Measurements from ENCODE around the gene ABLIM1. TPM values are rescaled to one million over a fixed set of nuclear protein-coding genes. Genes with fewer than 3 reads are reported as not detected.

The ABLIM1 gene
- total RNA-seq, 4 donors from 2014 or later: 83.1 to 145 (median 120) TPM

DNA sequence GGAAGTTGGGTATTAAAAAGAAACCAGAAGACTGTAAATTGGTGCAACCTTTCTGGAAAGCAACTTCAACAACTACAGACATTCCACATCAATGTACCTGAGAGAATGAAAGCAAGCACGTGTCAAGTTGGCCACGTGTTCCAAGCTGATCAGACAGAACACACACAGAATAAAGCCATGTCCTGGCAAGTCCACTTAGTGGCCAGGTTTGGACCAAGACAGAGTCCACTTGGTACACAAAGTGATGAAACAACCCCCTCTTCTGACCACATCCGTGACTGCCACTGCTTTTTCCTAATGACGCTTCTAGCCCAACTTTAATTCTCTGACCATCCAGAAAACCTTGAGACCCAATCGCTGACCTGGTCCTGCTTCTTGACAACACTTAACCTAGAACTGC is 109.4 kb downstream of the ABLIM1 start:
- DNase-seq (ENCODE audit: extremely low spot score): no peak
- Histone ChIP-seq H3K27me3 (no peaks in the 10 kb centered on the region), H3K4me1 (peaks cover 23 to 46% (median 26%) of the 10 kb centered on the region in 4 donors), H3K9me3 (no peaks in the 10 kb centered on the region), H3K36me3 (peaks cover 0 to 34% (median 17%) of the 10 kb centered on the region in 4 donors), H3K27ac (replicated peaks in 1 of 4) (no peak overlapping the region), H3K4me3 (no peak overlapping the region)
- WGBS: 61% methylated on average over 5 of the region's 5 CpGs
- intact Hi-C loops (cut with DNase I): loop anchor here (1.0 kb wide), 1 partner anchor 77 kb away; no protein-coding TSS in a partner anchor
- TF ChIP-seq POLR2AphosphoS5 (IDR thresholded peaks at IDR 0.05) (no peak), EP300 (IDR thresholded peaks at IDR 0.05) (no peak), POLR2A (IDR thresholded peaks at IDR 0.05; ENCODE audit: low read depth) (no peak)
- TF ChIP-seq, protein P1, sequence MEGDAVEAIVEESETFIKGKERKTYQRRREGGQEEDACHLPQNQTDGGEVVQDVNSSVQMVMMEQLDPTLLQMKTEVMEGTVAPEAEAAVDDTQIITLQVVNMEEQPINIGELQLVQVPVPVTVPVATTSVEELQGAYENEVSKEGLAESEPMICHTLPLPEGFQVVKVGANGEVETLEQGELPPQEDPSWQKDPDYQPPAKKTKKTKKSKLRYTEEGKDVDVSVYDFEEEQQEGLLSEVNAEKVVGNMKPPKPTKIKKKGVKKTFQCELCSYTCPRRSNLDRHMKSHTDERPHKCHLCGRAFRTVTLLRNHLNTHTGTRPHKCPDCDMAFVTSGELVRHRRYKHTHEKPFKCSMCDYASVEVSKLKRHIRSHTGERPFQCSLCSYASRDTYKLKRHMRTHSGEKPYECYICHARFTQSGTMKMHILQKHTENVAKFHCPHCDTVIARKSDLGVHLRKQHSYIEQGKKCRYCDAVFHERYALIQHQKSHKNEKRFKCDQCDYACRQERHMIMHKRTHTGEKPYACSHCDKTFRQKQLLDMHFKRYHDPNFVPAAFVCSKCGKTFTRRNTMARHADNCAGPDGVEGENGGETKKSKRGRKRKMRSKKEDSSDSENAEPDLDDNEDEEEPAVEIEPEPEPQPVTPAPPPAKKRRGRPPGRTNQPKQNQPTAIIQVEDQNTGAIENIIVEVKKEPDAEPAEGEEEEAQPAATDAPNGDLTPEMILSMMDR (IDR thresholded peaks at IDR 0.05): peak; percentile 55 to 63 (median 55)

DNA sequence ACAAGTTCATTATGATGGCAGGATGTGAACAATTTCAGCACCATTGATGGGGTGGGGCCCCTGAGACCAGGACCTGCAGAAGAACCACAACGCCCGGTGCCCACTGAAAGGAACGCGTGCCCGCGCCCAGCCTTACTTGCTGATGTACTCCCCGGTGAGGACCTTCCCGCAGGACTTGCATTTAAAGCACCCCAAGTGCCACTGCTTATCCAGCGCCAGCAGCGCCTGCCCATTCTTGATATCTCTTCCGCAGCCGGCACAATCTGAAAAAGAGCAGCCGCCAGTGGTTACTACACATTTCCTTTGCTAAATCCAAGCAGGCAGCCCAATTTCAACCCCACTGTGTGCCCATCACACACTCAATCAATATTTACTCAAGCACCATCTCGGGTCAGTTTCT is 110.6 kb downstream of the ABLIM1 start:
- H3K36me3 ChIP-seq: peaks cover 0 to 45% (median 18%) of the 10 kb centered on the region in 4 donors
- intact Hi-C loops (cut with DNase I): no loop called here
- H3K9me3 ChIP-seq: no peaks in the 10 kb centered on the region
- peaks cover 22 to 41% (median 29%) of the 10 kb centered on the region in 4 donors for H3K4me1 ChIP-seq
- WGBS: 94% methylated on average over 14 of the region's 14 CpGs
- H3K27me3 ChIP-seq: no peaks in the 10 kb centered on the region
- peak overlapping the region in 1 of 4 donors; percentile 7 for H3K27ac ChIP-seq (replicated peaks in 1 of 4)
- DNase-seq (ENCODE audit: extremely low spot score): no peak
- H3K4me3 ChIP-seq: no peak overlapping the region
- no peak for TF ChIP-seq EP300 (IDR thresholded peaks at IDR 0.05)
- no peak for TF ChIP-seq POLR2A (IDR thresholded peaks at IDR 0.05; ENCODE audit: low read depth)
- TF ChIP-seq, protein P1 (IDR thresholded peaks at IDR 0.05): no peak
- TF ChIP-seq POLR2AphosphoS5 (IDR thresholded peaks at IDR 0.05): no peak

DNA sequence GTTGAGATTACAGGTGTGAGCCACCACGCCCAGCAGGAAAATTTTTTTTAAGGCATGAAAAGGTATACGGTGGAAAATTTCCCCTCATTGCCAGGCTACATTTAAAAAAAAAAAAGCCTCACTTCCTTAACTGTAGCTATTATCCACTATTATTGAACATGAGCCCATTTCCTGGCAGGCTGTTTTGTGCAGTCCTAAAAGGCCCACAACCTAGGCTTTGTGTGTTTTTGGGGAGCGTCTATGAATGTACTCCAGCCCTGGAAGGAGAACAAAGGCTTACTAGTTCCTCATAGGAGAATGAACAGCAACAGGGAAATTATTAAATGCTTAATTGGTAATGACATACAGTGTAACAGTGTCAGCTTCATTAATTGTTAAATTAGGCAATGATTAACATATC is 111.0 kb downstream of the ABLIM1 start:
- DNase-seq (ENCODE audit: extremely low spot score): no peak
- WGBS: 74% methylated on average over 3 of the region's 3 CpGs
- H3K27me3 ChIP-seq: no peaks in the 10 kb centered on the region
- no peaks in the 10 kb centered on the region for H3K9me3 ChIP-seq
- H3K4me3 ChIP-seq: no peak overlapping the region
- peaks cover 0 to 50% (median 18%) of the 10 kb centered on the region in 4 donors for H3K36me3 ChIP-seq
- H3K4me1 ChIP-seq: peaks cover 18 to 39% (median 26%) of the 10 kb centered on the region in 4 donors
- TF ChIP-seq EP300 (IDR thresholded peaks at IDR 0.05) (no peak), POLR2AphosphoS5 (IDR thresholded peaks at IDR 0.05) (no peak), POLR2A (IDR thresholded peaks at IDR 0.05; ENCODE audit: low read depth) (no peak)
- TF ChIP-seq, protein P1 (IDR thresholded peaks at IDR 0.05): no peak
- peak overlapping the region in 1 of 4 donors; percentile 7 for H3K27ac ChIP-seq (replicated peaks in 1 of 4)
- intact Hi-C loops (cut with DNase I): no loop called here

DNA sequence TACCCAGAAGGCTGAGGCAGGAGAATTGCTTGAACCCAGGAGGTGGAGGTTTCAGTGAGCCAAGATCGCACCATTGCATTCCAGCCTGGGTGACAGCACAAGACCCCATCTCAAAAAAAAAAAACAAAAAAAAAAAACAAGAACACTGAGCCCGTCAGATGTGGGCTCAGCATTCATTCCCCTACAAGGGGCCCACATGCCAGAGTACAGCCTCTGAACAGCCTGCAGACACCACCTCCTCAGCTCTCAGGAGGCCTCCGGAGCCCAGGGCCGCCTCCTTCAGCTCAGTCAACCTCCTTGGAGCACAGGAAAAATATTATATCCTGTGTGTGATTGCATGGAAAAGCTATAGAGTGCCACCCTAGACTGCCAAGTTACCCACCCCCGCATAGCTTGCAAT is 112.3 kb downstream of the ABLIM1 start:
- WGBS: 94% methylated on average over 5 of the region's 5 CpGs
- TF ChIP-seq, protein P1 (IDR thresholded peaks at IDR 0.05): no peak
- TF ChIP-seq EP300 (IDR thresholded peaks at IDR 0.05) (no peak), POLR2A (IDR thresholded peaks at IDR 0.05; ENCODE audit: low read depth) (no peak), POLR2AphosphoS5 (IDR thresholded peaks at IDR 0.05) (no peak)
- no peak for DNase-seq (ENCODE audit: extremely low spot score)
- H3K4me3 ChIP-seq: no peak overlapping the region
- no peaks in the 10 kb centered on the region for H3K9me3 ChIP-seq
- peaks cover 0 to 60% (median 18%) of the 10 kb centered on the region in 4 donors for H3K36me3 ChIP-seq
- intact Hi-C loops (cut with DNase I): no loop called here
- H3K27me3 ChIP-seq: no peaks in the 10 kb centered on the region
- no peak overlapping the region for H3K27ac ChIP-seq (replicated peaks in 1 of 4)
- peaks cover 14 to 37% (median 19%) of the 10 kb centered on the region in 4 donors for H3K4me1 ChIP-seq

DNA sequence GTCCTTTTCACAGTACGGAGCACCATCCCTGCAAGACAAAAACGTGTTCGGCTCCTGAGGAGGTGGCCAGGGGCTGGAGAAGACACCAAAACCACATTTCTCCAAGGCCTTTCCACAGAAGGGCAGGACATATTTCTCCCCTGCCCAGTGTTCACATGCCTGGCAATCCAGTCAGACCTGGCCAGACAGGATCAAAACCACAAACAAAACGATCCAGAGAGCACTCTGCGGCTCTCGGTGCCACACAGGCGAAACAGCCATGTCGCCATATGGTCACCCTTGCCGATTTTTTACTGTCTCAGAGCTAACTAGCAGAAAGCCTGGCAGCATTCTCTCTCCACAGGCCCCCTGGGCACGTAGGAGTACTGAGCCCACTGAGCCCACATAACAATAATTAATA is 113.0 kb downstream of the ABLIM1 start:
- intact Hi-C loops (cut with DNase I): no loop called here
- peaks cover 16 to 39% (median 23%) of the 10 kb centered on the region in 4 donors for H3K4me1 ChIP-seq
- TF ChIP-seq, protein P1 (IDR thresholded peaks at IDR 0.05): no peak
- TF ChIP-seq POLR2A (IDR thresholded peaks at IDR 0.05; ENCODE audit: low read depth) (no peak), EP300 (IDR thresholded peaks at IDR 0.05) (no peak), POLR2AphosphoS5 (IDR thresholded peaks at IDR 0.05) (no peak)
- WGBS: 89% methylated on average over 10 of the region's 10 CpGs
- H3K27me3 ChIP-seq: no peaks in the 10 kb centered on the region
- H3K27ac ChIP-seq (replicated peaks in 1 of 4): no peak overlapping the region
- H3K36me3 ChIP-seq: peaks cover 0 to 67% (median 18%) of the 10 kb centered on the region in 4 donors
- no peak for DNase-seq (ENCODE audit: extremely low spot score)
- H3K9me3 ChIP-seq: no peaks in the 10 kb centered on the region
- H3K4me3 ChIP-seq: no peak overlapping the region

Measured in esophagus muscularis mucosa (tissue), 4 donors.